D721Med (cell line): ENCODE measurements around the gene GALNT11.

ENCODE experiments used
- DNase-seq: peaks from one replicate; pipeline ENCODE4 v3.0.0; 2011; ENCODE audit warnings: low spot score; ENCODE audit not compliant: insufficient read length
- FAIRE-seq: peaks from 2 replicates; lab custom pipeline; 2011; peaks lifted over from hg19 to GRCh38; lab: Jason Lieb, UNC
- TF ChIP-seq, protein P1 (sequence below): IDR thresholded peaks from 2 replicates; pipeline ENCODE4 v1.5.1; 2012; ENCODE audit warnings: mild to moderate bottlenecking, control low read depth; ENCODE audit not compliant: insufficient read depth; ENCODE audit errors: missing control alignments

GALNT11 gene

DNA sequence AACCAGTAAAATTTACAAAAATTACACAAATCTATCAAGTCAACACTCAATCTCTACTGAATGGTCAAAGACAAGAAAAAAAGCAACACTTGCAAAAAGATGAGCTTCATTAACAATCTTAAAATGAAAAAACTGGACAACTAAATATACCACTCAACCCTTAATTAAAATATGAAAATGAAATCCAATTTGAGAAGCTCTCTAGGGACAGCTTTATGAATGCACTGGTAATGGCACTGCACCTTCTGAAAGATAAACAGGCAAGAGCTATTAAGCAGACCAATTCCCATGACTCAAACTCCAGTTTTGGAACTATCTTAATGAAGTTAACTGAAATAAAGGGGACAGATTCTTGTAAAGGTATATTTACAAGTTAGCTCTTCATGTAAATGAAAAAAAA is 135.7 kb downstream of the GALNT11 start:
- TF ChIP-seq, protein P1, sequence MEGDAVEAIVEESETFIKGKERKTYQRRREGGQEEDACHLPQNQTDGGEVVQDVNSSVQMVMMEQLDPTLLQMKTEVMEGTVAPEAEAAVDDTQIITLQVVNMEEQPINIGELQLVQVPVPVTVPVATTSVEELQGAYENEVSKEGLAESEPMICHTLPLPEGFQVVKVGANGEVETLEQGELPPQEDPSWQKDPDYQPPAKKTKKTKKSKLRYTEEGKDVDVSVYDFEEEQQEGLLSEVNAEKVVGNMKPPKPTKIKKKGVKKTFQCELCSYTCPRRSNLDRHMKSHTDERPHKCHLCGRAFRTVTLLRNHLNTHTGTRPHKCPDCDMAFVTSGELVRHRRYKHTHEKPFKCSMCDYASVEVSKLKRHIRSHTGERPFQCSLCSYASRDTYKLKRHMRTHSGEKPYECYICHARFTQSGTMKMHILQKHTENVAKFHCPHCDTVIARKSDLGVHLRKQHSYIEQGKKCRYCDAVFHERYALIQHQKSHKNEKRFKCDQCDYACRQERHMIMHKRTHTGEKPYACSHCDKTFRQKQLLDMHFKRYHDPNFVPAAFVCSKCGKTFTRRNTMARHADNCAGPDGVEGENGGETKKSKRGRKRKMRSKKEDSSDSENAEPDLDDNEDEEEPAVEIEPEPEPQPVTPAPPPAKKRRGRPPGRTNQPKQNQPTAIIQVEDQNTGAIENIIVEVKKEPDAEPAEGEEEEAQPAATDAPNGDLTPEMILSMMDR: no peak
- no peak for FAIRE-seq
- DNase-seq: no peak

DNA sequence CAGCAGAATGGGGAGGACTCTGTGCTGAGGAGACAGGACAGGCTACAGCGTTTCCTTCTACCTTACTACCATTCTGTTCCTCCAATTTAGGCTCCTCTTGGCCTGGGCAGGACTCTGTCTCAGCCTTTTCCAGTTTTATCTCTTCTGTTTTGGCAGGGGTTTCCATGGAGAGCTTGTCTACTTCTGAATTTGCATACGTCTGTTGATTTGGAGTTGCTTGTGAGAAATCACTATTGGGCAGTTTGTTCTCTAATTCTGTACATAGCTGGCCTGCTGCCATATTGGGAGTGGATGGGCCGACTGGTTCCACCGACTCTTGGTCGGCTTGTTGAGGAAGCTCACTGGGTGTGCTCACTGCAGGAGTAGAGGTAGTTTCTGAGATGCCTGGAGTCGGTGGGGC is 136.8 kb downstream of the GALNT11 start:
- TF ChIP-seq, protein P1: no peak
- DNase-seq: no peak
- no peak for FAIRE-seq
